Spleen (tissue), 11 donors: ENCODE data around the gene DAPK2. TPM values are rescaled to one million over a fixed set of nuclear protein-coding genes. Genes with fewer than 3 reads are reported as not detected.
A peak's percentile ranks its signal among the peaks of the same experiment; 100 is the strongest.

ENCODE experiments used
- DNase-seq: peaks from one replicate; pipeline ENCODE4 v3.0.0-alpha.2; 2020
- H3K27ac ChIP-seq, 8 donors: fragments of 200-600 bp; sonication (generic) in 7 of 8; 1 replicate in 4 of 8; 2 replicates in 4 of 8; pipeline versions ENCODE4 v1.5.0 to v1.8.0; 2016 to 2021; ENCODE audit warnings: inconsistent platforms in 4 of 8, mild to moderate bottlenecking in 4 of 8, moderate library complexity in 1 of 8
- H3K27me3 ChIP-seq, 7 donors: fragments of 200-600 bp; sonication (generic) in 6 of 7; replicated peaks in 1 of 7; 1 replicate in 4 of 7; 2 replicates in 3 of 7; pipeline versions ENCODE4 v1.5.0 to v1.8.0; 2016 to 2021; ENCODE audit warnings: inconsistent platforms in 3 of 7, mild to moderate bottlenecking in 1 of 7
- H3K36me3 ChIP-seq, 6 donors: fragments of 200-600 bp; sonication (generic) in 5 of 6; 1 replicate in 4 of 6; 2 replicates in 2 of 6; pipeline versions ENCODE4 v1.5.0 to v1.8.0; 2016 to 2021; ENCODE audit warnings: inconsistent platforms in 2 of 6
- H3K4me1 ChIP-seq, 6 donors: fragments of 200-600 bp; sonication (generic) in 5 of 6; 1 replicate in 3 of 6; 2 replicates in 3 of 6; pipeline versions ENCODE4 v1.5.0 to v1.8.0; 2016 to 2021; ENCODE audit warnings: inconsistent platforms in 3 of 6
- H3K4me3 ChIP-seq, 8 donors: fragments of 200-600 bp; sonication (generic) in 7 of 8; 1 replicate in 4 of 8; 2 replicates in 4 of 8; pipeline versions ENCODE4 v1.5.0 to v1.8.0; 2016 to 2021; ENCODE audit warnings: inconsistent platforms in 4 of 8, mild to moderate bottlenecking in 4 of 8, moderate library complexity in 2 of 8
- H3K9me3 ChIP-seq, 8 donors: fragments of 200-600 bp; sonication (generic) in 7 of 8; 1 replicate in 4 of 8; 2 replicates in 4 of 8; pipeline versions ENCODE4 v1.5.0 to v1.8.0; 2016 to 2021; ENCODE audit warnings: inconsistent platforms in 4 of 8
- CTCF ChIP-seq, 11 experiments: fragments of 200-600 bp in 7 of 11; fragments of 450-650 bp in 4 of 11; sonication (generic) in 4 of 11; IDR thresholded peaks in 8 of 11; conservative IDR thresholded peaks in 3 of 11; 1 replicate in 7 of 11; 2 replicates in 4 of 11; pipeline versions ENCODE4 v1.4.0 to v1.8.0; 2016 to 2021; ENCODE audit warnings: antibody characterized with exemption in 11 of 11, inconsistent platforms in 4 of 11, mild to moderate bottlenecking in 1 of 11
- POLR2A ChIP-seq, 3 donors: fragments of 450-650 bp; IDR thresholded peaks; one replicate each; pipeline ENCODE4 v1.5.1; 2017; ENCODE audit warnings: antibody characterized with exemption in 3 of 3, mild to moderate bottlenecking in 1 of 3
- POLR2AphosphoS5 ChIP-seq, 3 donors: sonication (generic); formaldehyde crosslinking; IDR thresholded peaks; one replicate each; pipeline ENCODE4 v1.5.1; 2017; ENCODE audit warnings: antibody characterized with exemption in 3 of 3
- WGBS, 5 donors: extraction: QIAGEN DNeasy Blood & Tissue Kit in 3 of 5; methylation state at CpG; one replicate each; pipeline versions ENCODE4 v1.1.5 to v1.1.7; 2013 to 2018; 5-methylcytosine and 5-hydroxymethylcytosine counted together
- intact Hi-C: fragments of 100-400 bp; cut with DNase I; formaldehyde crosslinking; loops from one replicate; pipeline ENCODE4 v1.15.0; 2023; ENCODE audit warnings: low total_unique reads
- polyA plus RNA-seq, 3 donors: library from polyadenylated mRNA; stranded (reverse); fragments of 200-250 nt; gene quantifications; one replicate each; pipeline ENCODE4 v1.2.1, GENCODE V29; 2013
- total RNA-seq, 7 donors: library from RNA; depleted of rRNA in 3 of 7; stranded (reverse); fragments of >200 nt in 3 of 7; fragmentation: NEBNext Ultra II Directional in 4 of 7; extraction: Animal tissue kit (Norgen Biotek cat#: 25700) in 4 of 7; gene quantifications; one replicate each; pipeline versions ENCODE4 v1.1.0 to v1.2.1, GENCODE V29; 2016 to 2021
- donor health status: healthy with polysubstance abuse.
- donor health status: DM: no; HTN: no; CAD: no; lungs with moderate emphysema.
- donor health status: DM: no; HTN: no; CAD: no.
- donor health status: Bipolar disorder and iron deficiency.
- donor health status: healthy.
- donor health status: DM: no; HTN: no; CAD: no.
- donor health status: DM: yes; HTN: yes; CAD: no.

DAPK2 gene
- total and polyA plus RNA-seq, 10 donors: 4.9 to 38.3 (median 15.5) TPM

DNA sequence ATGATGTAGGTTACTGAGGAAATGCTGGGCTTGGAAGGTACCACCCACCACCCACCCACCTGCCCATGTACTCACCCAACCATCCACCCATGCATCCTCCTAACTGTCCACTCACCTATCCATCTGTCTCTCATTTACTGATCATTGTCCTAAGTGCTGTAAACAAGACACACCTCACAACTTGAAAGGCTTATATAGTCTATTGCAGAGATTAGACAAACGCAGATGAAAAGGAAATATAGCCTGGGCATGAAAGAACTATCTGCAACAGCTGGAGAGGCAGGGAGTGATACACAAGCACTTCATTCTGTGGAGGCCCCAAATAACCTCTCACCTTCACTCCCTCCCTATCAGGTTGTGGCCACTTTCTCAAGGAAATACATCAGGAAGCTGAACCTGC lies 54.0 kb downstream of the DAPK2 start:
- DNase-seq: no peak
- intact Hi-C loops: no loop called here
- H3K27ac ChIP-seq: peak overlapping the region in 6 of 8 donors; percentile 37 to 77 (median 58)
- TF ChIP-seq POLR2AphosphoS5 (IDR thresholded peaks at IDR 0.05): no peak
- no peak for TF ChIP-seq CTCF (IDR thresholded peaks at IDR 0.05 in 8 of 11, conservative IDR thresholded peaks at IDR 0.05 in 3 of 11)
- no peak for TF ChIP-seq POLR2A (IDR thresholded peaks at IDR 0.05)
- no peak overlapping the region for H3K4me3 ChIP-seq
- H3K36me3 ChIP-seq: no peaks in the 10 kb centered on the region
- no peaks in the 10 kb centered on the region for H3K9me3 ChIP-seq
- WGBS, 5 donors: 20 to 73% (median 58%) methylated on average over 1 of the region's 1 CpG
- peaks cover 23 to 93% (median 47%) of the 10 kb centered on the region in 6 donors for H3K4me1 ChIP-seq
- no peaks in the 10 kb centered on the region for H3K27me3 ChIP-seq

DNA sequence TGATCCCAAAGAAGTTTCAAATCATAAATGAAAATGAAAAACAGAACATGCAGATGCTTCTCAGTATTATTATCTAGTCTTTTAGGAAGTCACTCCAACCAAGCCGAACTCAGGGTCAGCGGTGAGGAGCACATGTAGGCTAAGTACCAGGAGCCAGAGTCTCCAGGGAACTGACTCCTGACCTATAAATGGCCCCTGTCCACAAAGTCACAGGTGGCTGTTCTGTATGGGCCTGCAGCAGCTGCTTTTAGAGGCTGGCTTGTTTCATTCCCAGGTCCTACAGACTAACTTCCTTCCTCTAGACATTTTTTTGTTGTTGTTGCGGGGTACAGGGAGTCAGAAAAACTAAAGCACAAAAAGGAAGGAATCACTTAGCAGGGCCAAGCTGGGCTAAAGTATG lies 54.6 kb downstream of the DAPK2 start:
- intact Hi-C loops: no loop called here
- TF ChIP-seq POLR2AphosphoS5 (IDR thresholded peaks at IDR 0.05) (no peak), POLR2A (IDR thresholded peaks at IDR 0.05) (no peak), CTCF (IDR thresholded peaks at IDR 0.05 in 8 of 11, conservative IDR thresholded peaks at IDR 0.05 in 3 of 11) (no peak)
- WGBS, 5 donors: 28 to 60% (median 43%) methylated on average over 3 of the region's 3 CpGs
- Histone ChIP-seq H3K4me3 (no peak overlapping the region), H3K27me3 (no peaks in the 10 kb centered on the region), H3K9me3 (no peaks in the 10 kb centered on the region), H3K36me3 (no peaks in the 10 kb centered on the region), H3K4me1 (peaks cover 27 to 93% (median 50%) of the 10 kb centered on the region in 6 donors), H3K27ac (peak overlapping the region in 6 of 8 donors; percentile 17 to 77 (median 58))
- DNase-seq: no peak

GRCh38 chr15:63990454-63990853 lies 55.8 kb downstream of the DAPK2 start:
- peak; percentile 68 for DNase-seq
- H3K36me3 ChIP-seq: no peaks in the 10 kb centered on the region
- 12 to 32% (median 30%) methylated on average over 8 of the region's 8 CpGs for WGBS, 5 donors
- no peaks in the 10 kb centered on the region for H3K9me3 ChIP-seq
- H3K27me3 ChIP-seq: no peaks in the 10 kb centered on the region
- no peak overlapping the region for H3K4me3 ChIP-seq
- H3K4me1 ChIP-seq: peaks cover 38 to 94% (median 62%) of the 10 kb centered on the region in 6 donors
- TF ChIP-seq CTCF (IDR thresholded peaks at IDR 0.05 in 8 of 11, conservative IDR thresholded peaks at IDR 0.05 in 3 of 11) (no peak), POLR2AphosphoS5 (IDR thresholded peaks at IDR 0.05) (peak in 2 of 3 donors; percentile 19 to 31)
- intact Hi-C loops: no loop called here
- peak overlapping the region in 7 of 8 donors; percentile 17 to 77 (median 60) for H3K27ac ChIP-seq

- H3K27ac ChIP-seq: peak overlapping the region in 7 of 8 donors; percentile 64 to 92 (median 87)
- TF ChIP-seq POLR2AphosphoS5 (IDR thresholded peaks at IDR 0.05) (no peak), CTCF (IDR thresholded peaks at IDR 0.05 in 8 of 11, conservative IDR thresholded peaks at IDR 0.05 in 3 of 11) (no peak), POLR2A (IDR thresholded peaks at IDR 0.05) (no peak)
- no peak overlapping the region for H3K4me3 ChIP-seq
- H3K36me3 ChIP-seq: peaks cover 0 to 5% (median 0%) of the 10 kb centered on the region in 6 donors
- H3K4me1 ChIP-seq: peaks cover 43 to 98% (median 70%) of the 10 kb centered on the region in 6 donors
- 64 to 88% (median 81%) methylated on average over 4 of the region's 4 CpGs for WGBS, 5 donors
- no peaks in the 10 kb centered on the region for H3K9me3 ChIP-seq
- intact Hi-C loops: no loop called here
- DNase-seq: peak; percentile 39
- H3K27me3 ChIP-seq: no peaks in the 10 kb centered on the region
Measured at GRCh38 chr15:63987796-63988378, 58.4 kb downstream of the DAPK2 start.
